Hypothalamus (tissue), 51 donors: ENCODE measurements around the gene ZNF184.
"Not testable (repeated sequence)": the region's sequence is repeated elsewhere in the genome, so short reads cannot be mapped to it uniquely, and the experiment has no call there.

ENCODE experiments used
- DNase-seq, 51 donors: peaks; one replicate each; lab custom pipeline; 2025; lab: John Stamatoyannopoulos, UW

The ZNF184 gene

DNA sequence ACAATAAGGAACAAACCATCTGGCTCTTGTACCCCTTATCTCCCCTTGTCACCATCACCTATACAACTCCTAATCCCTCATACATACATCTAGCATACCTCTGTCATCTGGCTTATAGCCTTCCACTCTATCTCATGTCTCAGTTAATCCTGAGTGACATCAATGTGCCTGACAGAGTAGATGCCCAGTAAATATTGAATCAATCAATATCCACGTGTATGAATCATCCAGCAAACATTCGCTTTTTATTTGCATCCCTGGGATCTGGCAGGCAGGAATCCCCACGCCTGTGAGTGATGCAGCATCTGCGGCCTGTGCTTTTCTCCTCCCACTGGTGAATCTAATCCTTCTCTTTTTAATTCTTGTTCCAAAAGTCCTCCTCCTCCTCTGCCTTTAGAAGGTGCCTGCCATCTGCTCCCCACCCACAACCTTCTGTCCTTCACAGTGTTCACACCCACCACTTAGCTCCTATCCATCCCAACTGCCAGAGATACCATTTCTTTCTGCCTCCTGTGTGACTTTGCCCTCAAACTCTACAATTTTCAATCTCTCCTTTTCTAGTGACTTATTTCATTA, 46.8 kb downstream of the ZNF184 start:
- peak in 2 of 51 donors; percentile 33 to 39 for DNase-seq

DNA sequence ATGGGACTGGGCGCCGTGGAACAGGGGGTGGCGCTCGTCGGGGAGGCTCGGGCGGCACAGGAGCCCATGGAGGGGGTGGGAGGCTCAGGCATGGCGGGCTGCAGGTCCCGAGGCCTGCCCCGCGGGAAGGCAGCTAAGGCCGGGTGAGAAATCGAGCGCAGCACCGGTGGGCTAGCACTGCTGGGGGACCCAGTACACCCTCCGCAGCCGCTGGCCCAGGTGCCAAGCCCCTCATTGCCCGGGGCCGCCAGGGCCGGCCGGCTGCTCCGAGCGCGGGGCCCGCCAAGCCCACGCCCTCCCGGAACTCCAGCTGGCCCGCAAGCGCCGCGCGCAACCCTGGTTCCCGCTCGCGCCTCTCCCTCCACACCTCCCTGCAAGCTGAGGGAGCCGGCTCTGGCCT, 48.1 kb downstream of the ZNF184 start:
- DNase-seq, result not testable (repeated sequence)

DNA sequence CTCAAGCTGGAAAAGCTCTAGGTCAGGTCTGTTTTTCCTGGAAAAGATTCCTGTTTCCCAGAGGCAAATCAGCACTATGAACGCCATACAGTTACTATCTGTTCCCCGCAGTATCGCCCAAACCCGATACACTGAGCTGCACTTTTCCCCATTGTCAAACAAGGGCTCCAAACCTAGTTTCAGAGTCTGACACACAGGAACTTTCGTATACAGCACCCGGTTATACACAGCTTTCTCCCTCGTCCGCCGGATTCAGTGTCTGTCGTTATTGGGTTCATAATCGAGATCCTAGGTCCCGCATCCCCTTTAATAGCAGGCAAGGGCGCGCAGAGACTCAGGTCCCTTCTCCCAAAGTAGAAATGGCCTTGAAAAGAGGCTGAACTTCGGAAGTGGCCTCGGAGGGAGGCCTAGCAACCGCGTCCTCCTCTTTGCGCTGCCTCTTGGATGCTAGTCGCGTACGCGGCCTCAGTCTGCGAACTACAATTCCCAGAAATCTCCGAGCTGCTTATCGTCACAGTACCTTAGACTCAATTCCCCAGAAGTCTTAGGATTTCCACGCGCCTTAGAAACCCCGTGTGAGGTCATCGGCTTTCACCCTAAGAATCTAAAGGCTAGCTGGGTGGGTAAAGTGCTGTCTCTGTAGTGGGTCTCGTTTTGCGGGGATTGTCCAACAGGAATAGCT, 50.1 kb downstream of the ZNF184 start:
- peak in 19 of 51 donors; percentile 1 to 23 (median 7) for DNase-seq

DNA sequence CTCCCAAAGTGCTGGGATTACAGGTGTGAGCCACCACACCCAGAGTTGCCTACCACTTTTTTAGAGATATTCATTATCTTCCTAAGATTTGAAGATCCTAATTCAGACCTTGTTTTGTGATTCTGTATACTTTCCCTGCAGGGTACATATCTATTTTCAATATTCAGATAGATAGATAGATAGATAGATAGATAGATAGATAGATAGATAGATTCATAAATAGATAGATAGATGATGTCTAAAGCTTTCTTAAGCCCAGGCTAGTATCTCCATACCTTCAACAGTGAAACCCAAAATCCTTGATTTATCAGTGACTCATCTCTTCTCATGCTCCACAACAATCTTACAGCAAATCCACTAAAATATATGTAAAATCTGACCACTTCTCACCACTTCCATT, 53.5 kb downstream of the ZNF184 start:
- DNase-seq, result no peak

DNA sequence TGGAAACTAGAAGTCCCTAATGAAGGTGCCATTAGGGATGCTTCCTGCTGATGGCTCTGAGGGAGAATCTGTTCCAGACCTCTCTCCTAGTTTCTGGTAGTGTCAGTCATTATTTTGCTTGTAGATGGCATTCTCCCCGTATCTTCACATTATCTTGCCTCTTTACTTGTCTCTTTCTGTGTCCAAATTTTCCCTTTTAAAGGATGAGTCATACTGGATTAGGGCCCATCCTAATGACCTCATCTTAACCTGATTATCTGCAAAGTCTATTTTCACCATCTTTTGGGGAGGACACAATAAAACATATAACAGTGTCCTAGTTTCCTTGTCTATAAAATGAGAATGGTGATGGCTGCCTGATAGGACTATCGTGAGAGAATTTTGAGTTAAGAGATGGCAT, 57.0 kb downstream of the ZNF184 start:
- no peak for DNase-seq

DNA sequence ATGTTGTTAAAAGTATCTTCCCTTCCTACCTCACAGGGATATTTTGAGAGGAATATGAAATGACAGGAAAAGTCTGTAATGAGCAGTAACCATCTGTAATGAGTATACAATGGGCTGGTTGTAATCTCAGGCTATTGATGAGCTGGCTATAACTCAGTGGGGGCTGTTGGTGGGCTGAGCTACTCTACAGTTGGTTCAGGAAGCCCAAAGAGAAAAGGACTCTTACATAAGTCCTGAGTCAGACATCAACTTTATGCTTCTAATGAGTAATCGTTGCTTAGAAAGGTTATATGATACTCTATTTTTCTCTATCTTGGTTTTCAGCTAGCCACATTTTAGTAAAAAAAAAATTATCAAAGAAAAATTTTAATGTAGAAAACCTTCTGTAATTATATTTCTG, 57.9 kb downstream of the ZNF184 start:
- DNase-seq, result peak in 1 of 51 donors; percentile 1

DNA sequence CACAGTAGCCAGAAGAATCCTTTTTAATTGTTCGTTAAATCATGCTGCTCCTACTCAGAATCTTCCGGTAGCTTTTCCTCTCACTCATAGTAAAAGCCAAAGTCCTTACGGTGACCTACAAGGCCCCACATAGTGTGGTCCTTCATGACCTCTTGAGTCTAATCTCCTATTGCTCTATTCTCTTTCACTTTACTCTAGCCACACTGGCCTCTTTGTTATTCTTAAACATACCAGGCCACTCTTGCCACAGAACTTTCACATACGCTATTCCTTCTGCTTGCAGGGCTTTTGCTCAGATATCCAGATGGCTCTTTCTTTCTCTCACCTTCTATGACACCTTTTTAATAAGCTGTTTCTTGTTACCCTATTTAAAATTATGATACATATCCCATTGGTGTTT, 58.6 kb downstream of the ZNF184 start:
- no peak for DNase-seq

DNA sequence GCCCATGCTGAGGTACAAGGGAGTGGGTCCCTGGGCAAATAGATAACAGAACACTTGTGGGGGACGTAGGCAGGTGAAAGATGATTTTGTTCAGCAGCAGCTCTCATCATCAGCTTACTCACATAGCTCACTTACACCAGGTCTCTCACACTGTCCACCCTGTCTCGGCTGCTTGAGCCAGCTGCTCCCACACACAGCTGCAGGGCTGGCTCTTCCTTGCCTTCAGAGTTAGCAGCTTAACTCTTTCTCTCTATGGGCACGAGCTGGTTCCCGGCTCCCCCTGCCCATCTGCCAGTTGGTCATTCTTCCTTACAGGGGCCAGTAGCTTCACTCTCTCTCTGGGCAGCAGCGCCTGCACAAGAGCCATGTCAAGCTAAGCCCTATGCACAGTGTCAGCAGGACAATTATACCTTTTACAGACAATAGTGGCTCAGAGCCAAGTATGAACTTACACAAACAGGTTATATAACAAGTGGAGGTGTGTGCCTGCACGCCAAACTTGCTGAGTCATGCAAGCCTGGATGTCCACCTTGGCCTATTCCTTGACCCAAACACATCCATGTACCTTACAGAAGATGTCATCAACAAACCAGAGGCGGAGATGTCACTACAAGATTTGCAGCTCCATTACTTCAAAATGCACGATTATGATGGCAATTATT, 65.6 kb downstream of the ZNF184 start:
- peak in 1 of 51 donors; percentile 7 for DNase-seq

DNA sequence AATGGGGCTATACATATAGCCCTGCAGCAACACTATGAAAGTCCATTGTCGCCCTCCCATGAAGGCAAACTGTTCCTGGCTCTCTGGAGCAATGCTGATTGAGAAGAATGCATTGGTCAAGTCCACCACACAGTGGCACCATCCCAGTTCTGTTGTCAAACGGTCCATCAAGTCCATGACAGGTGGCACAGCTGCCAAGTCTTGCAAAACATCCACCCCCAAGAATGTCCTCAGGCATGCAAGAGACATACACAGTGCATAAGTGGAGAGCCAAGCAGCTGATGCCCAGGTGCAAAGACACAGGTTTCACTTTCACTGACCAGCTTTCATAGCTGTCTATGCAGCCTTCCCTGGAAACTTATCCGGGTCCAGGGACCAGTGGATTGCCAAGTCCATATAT, 66.8 kb downstream of the ZNF184 start:
- no peak for DNase-seq

DNA sequence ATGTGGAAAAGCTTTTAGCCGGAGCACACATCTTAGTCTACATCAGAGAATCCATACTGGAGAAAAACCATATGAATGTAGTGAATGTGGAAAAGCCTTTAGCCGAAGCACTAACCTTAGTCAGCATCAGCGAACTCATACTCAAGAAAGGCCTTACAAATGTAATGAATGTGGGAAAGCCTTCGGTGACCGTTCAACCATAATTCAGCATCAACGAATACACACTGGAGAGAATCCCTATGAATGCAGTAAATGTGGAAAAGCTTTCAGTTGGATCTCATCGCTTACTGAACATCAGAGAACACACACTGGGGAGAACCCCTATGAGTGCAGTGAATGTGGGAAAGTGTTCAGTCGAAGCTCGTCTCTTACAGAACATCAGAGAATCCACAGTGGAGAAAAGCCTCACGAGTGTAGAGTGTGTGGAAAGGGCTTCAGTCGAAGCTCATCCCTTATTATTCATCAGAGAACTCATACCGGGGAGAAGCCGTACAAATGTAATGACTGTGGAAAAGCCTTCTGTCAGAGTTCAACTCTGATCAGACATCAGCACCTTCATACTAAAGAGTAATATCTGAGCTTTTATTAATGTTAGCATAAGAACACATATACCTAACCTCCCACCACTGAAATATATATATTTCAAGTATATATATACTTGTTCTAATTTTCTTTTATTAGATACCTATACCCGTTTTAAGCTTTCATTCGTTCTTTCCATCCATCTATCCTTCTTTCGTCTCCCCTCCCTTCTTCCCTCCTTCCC, 71.8 kb downstream of the ZNF184 start:
- DNase-seq, result no peak
